Renal pelvis (tissue), 4 donors: ENCODE data around the gene TMSB4X. TPM values are rescaled to one million over a fixed set of nuclear protein-coding genes. Genes with fewer than 3 reads are reported as not detected.
"Not testable (repeated sequence)": the region's sequence is repeated elsewhere in the genome, so short reads cannot be mapped to it uniquely, and the experiment has no call there.

ENCODE experiments used
- DNase-seq: peaks from one replicate; pipeline ENCODE4 v3.0.0-alpha.2; 2013
- polyA plus RNA-seq, 3 donors: library from polyadenylated mRNA; unstranded; fragments of 120-200 nt; gene quantifications; one replicate each; pipeline ENCODE4 v1.2.1, GENCODE V29; 2013; ENCODE audit not compliant: insufficient read length in 3 of 3

Gene TMSB4X
- polyA plus RNA-seq, 3 donors: 2,484 to 3,513 (median 2,812) TPM

- no peak for DNase-seq
Observed at GRCh38 chrX:13013363-13014110, 38.6 kb downstream of the TMSB4X start.

- no peak for DNase-seq
Observed at GRCh38 chrX:13014111-13015096, 39.5 kb downstream of the TMSB4X start.

GRCh38 chrX:13015536-13016236 is 40.8 kb downstream of the TMSB4X start:
- no peak for DNase-seq

- DNase-seq: not testable (repeated sequence)
Observed at GRCh38 chrX:13016731-13017130, 41.8 kb downstream of the TMSB4X start.

GRCh38 chrX:13022926-13023325 is 48.0 kb downstream of the TMSB4X start:
- no peak for DNase-seq

GRCh38 chrX:13023567-13023966 is 48.7 kb downstream of the TMSB4X start:
- no peak for DNase-seq

- DNase-seq: no peak
Observed at GRCh38 chrX:13023979-13024378, 49.1 kb downstream of the TMSB4X start.

GRCh38 chrX:13024986-13025385 is 50.1 kb downstream of the TMSB4X start:
- DNase-seq: no peak

Other genes with a start within 250 kb of the TMSB4X start
- gene PRPS2, start 183.7 kb upstream of the TMSB4X start, polyA plus RNA-seq: 10 to 100 TPM; 95.8 to 99.3 (median 98.0) TPM
- gene TLR7, start 108.0 kb upstream of the TMSB4X start, polyA plus RNA-seq: under 1 TPM; 0.44 to 0.68 (median 0.58) TPM
- under 1 TPM; 0.23 to 0.33 (median 0.31) TPM for gene TLR8, start 68.5 kb upstream of the TMSB4X start, polyA plus RNA-seq
- gene FAM9C, start 69.5 kb downstream of the TMSB4X start, polyA plus RNA-seq: under 1 TPM; 0.19 to 0.65 (median 0.49) TPM